A549 (cell line): ENCODE results near the gene PKNOX1.
"Not testable (repeated sequence)": the region's sequence is repeated elsewhere in the genome, so short reads cannot be mapped to it uniquely, and the experiment has no call there.

Source experiments
- CTCF ChIP-seq: fragments of >200 bp; sonication (Bioruptor Twin); formaldehyde crosslinking; IDR thresholded peaks from 3 replicates; pipeline ENCODE4 v1.5.1; 2016
- JUN ChIP-seq, 2 experiments: fragments of >200 bp; sonication (Bioruptor Twin); formaldehyde crosslinking; IDR thresholded peaks; 2 replicates in 1 of 2; 3 replicates in 1 of 2; pipeline ENCODE4 v1.6.1; 2016 to 2017
- MAX ChIP-seq: IDR thresholded peaks from 2 replicates; pipeline ENCODE4 v1.6.1; 2012

- not testable (repeated sequence) for TF ChIP-seq JUN (IDR thresholded peaks at IDR 0.05); CTCF; MAX
These were observed 101.8 kb downstream of the PKNOX1 start for GRCh38 chr21:43076023-43076637.
